ENCODE data around the gene CYP19A1. TPM values are rescaled to one million over a fixed set of nuclear protein-coding genes. Genes with fewer than 3 reads are reported as not detected.

Gene CYP19A1
- total RNA-seq, 1 experiment from 2014 or later: not detected

GRCh38 chr15:51269496-51269895 is 68.9 kb downstream of the CYP19A1 start:
- no peak overlapping the region for H3K4me3 ChIP-seq (ENCODE audit: low read depth in 2 of 2, low read length in 2 of 2)
- no peak for DNase-seq (ENCODE audit: low read depth, low spot score)
- ATAC-seq: no peak
- H3K4me1 ChIP-seq (ENCODE audit: control insufficient read depth, insufficient read depth, low read length): no peaks in the 10 kb centered on the region
- no peaks in the 10 kb centered on the region for H3K36me3 ChIP-seq (ENCODE audit: control insufficient read depth, insufficient read depth, low read length)
- no peaks in the 10 kb centered on the region for H3K9me3 ChIP-seq (ENCODE audit: control insufficient read depth, insufficient read depth, low read depth, low read length)
- ChIA-PET CTCF (no interaction called here), POLR2A (no interaction called here)
- intact Hi-C loops (cut with micrococcal nuclease; ENCODE audit: unreplicated experiment) (no loop called here), in situ Hi-C loops (cut with HindIII; ENCODE audit: low pct_unique_long_range_greater_than_20kb, low sequenced_read_pairs) (no loop called here)
- H3K27me3 ChIP-seq (ENCODE audit: control insufficient read depth, insufficient read depth, low read length): peaks cover 13% of the 10 kb centered on the region
- no peak overlapping the region for H3K27ac ChIP-seq (ENCODE audit: low read length)
- no TSS peak for BruUV-seq (replicated peaks)
- TF ChIP-seq REST (IDR thresholded peaks at IDR 0.05; ENCODE audit: insufficient read depth in 1 of 2, low read depth in 2 of 2, low read length in 1 of 2) (no peak), SIN3A (IDR thresholded peaks at IDR 0.05; ENCODE audit: borderline replicate concordance, insufficient read depth, low read depth, low read length) (no peak), CTCF (IDR thresholded peaks at IDR 0.05) (no peak), POLR2AphosphoS5 (IDR thresholded peaks at IDR 0.05; ENCODE audit: low read depth, low read length) (no peak), TCF7L2 (IDR thresholded peaks at IDR 0.05; ENCODE audit: low read depth, low read length) (no peak)

- TF ChIP-seq SIN3A (IDR thresholded peaks at IDR 0.05; ENCODE audit: borderline replicate concordance, insufficient read depth, low read depth, low read length): no peak
- TF ChIP-seq CTCF (IDR thresholded peaks at IDR 0.05): no peak
- TF ChIP-seq POLR2AphosphoS5 (IDR thresholded peaks at IDR 0.05; ENCODE audit: low read depth, low read length): no peak
- no peak for TF ChIP-seq TCF7L2 (IDR thresholded peaks at IDR 0.05; ENCODE audit: low read depth, low read length)
- TF ChIP-seq REST (IDR thresholded peaks at IDR 0.05; ENCODE audit: insufficient read depth in 1 of 2, low read depth in 2 of 2, low read length in 1 of 2): no peak
- Histone ChIP-seq H3K4me1 (ENCODE audit: control insufficient read depth, insufficient read depth, low read length) (no peaks in the 10 kb centered on the region), H3K27me3 (ENCODE audit: control insufficient read depth, insufficient read depth, low read length) (peaks cover 13% of the 10 kb centered on the region), H3K27ac (ENCODE audit: low read length) (no peak overlapping the region), H3K36me3 (ENCODE audit: control insufficient read depth, insufficient read depth, low read length) (no peaks in the 10 kb centered on the region), H3K4me3 (ENCODE audit: low read depth in 2 of 2, low read length in 2 of 2) (peak overlapping the region; percentile 31 to 46), H3K9me3 (ENCODE audit: control insufficient read depth, insufficient read depth, low read depth, low read length) (no peaks in the 10 kb centered on the region)
- no peak for DNase-seq (ENCODE audit: low read depth, low spot score)
- ATAC-seq: peak; percentile 75
- intact Hi-C loops (cut with micrococcal nuclease; ENCODE audit: unreplicated experiment): no loop called here
- BruUV-seq (replicated peaks): no TSS peak
- POLR2A ChIA-PET: no interaction called here
- CTCF ChIA-PET: no interaction called here
- in situ Hi-C loops (cut with HindIII; ENCODE audit: low pct_unique_long_range_greater_than_20kb, low sequenced_read_pairs): no loop called here
Measured at GRCh38 chr15:51267703-51268083, 70.7 kb downstream of the CYP19A1 start.
